Peyer's patch (tissue), 4 donors: ENCODE data around the gene ZDHHC11.
"Not testable (repeated sequence)": the region's sequence is repeated elsewhere in the genome, so short reads cannot be mapped to it uniquely, and the experiment has no call there.

Experiments
- CTCF ChIP-seq, 6 experiments: fragments of 450-650 bp in 4 of 6; fragments of 200-600 bp in 2 of 6; sonication (generic) in 1 of 6; IDR thresholded peaks; one replicate each; pipeline ENCODE4 v1.5.1; 2017 to 2019; ENCODE audit warnings: antibody characterized with exemption in 6 of 6, mild to moderate bottlenecking in 3 of 6, moderate library complexity in 1 of 6
- POLR2A ChIP-seq, 2 donors: fragments of 450-650 bp; IDR thresholded peaks; one replicate each; pipeline ENCODE4 v1.5.1; 2017; ENCODE audit warnings: antibody characterized with exemption in 2 of 2, mild to moderate bottlenecking in 2 of 2, moderate library complexity in 2 of 2

GRCh38 chr5:846602-847091 lies 4.1 kb downstream of the ZDHHC11 start:
- not testable (repeated sequence) for TF ChIP-seq CTCF, POLR2A (IDR thresholded peaks at IDR 0.05)
